Upper lobe of left lung (tissue), 6 donors: ENCODE measurements around the gene LRRN2. TPM values are rescaled to one million over a fixed set of nuclear protein-coding genes. Genes with fewer than 3 reads are reported as not detected.

ENCODE experiments used
- ATAC-seq, 2 donors: fragments of 200-7000 bp; cut with Tn5 transposase; one replicate each; pipeline ENCODE4 v1.9.1; 2022; ENCODE audit warnings: mild to moderate bottlenecking in 2 of 2, moderate library complexity in 2 of 2; ENCODE audit not compliant: low FRiP score in 2 of 2
- DNase-seq, 2 donors: peaks; one replicate each; pipeline ENCODE4 v3.0.0-alpha.2; 2019 to 2020
- H3K27ac ChIP-seq, 4 donors: fragments of 200-600 bp; sonication (generic); one replicate each; pipeline ENCODE4 v1.5.1; 2016 to 2019
- H3K27me3 ChIP-seq, 4 donors: fragments of 200-600 bp; sonication (generic); one replicate each; pipeline ENCODE4 v1.5.1; 2017 to 2019
- H3K36me3 ChIP-seq, 4 donors: fragments of 200-600 bp; sonication (generic); one replicate each; pipeline ENCODE4 v1.5.1; 2016 to 2019
- H3K4me1 ChIP-seq, 4 donors: fragments of 200-600 bp; sonication (generic); one replicate each; pipeline ENCODE4 v1.5.1; 2018 to 2019
- H3K4me3 ChIP-seq, 4 donors: fragments of 200-600 bp; sonication (generic); one replicate each; pipeline ENCODE4 v1.5.1; 2017 to 2019; ENCODE audit warnings: mild to moderate bottlenecking in 2 of 4, moderate library complexity in 1 of 4
- H3K9me3 ChIP-seq, 4 donors: fragments of 200-600 bp; sonication (generic); one replicate each; pipeline ENCODE4 v1.5.1; 2018 to 2019
- EP300 ChIP-seq, 4 donors: sonication (generic); formaldehyde crosslinking; IDR thresholded peaks; one replicate each; pipeline ENCODE4 v1.5.1; 2017; ENCODE audit warnings: antibody characterized with exemption in 4 of 4, control low read depth in 2 of 4
- POLR2A ChIP-seq, 4 donors: fragments of 450-650 bp; IDR thresholded peaks; one replicate each; pipeline ENCODE4 v1.5.1; 2016 to 2017; ENCODE audit warnings: antibody characterized with exemption in 4 of 4, mild to moderate bottlenecking in 2 of 4
- POLR2AphosphoS5 ChIP-seq, 2 donors: sonication (generic); formaldehyde crosslinking; IDR thresholded peaks; one replicate each; pipeline ENCODE4 v1.5.1; 2017; ENCODE audit warnings: antibody characterized with exemption in 2 of 2
- WGBS, 2 donors: methylation state at CpG; one replicate each; pipeline ENCODE4 v1.1.5; 2017 to 2018; 5-methylcytosine and 5-hydroxymethylcytosine counted together
- total RNA-seq, 6 donors: library from RNA; depleted of rRNA in 4 of 6; stranded (reverse); fragments of >200 nt in 4 of 6; gene quantifications; one replicate each; pipeline versions ENCODE4 v1.1.0 to v1.2.1, GENCODE V29; 2016 to 2021
- TF ChIP-seq, protein P1 (sequence below), 6 experiments: fragments of 450-650 bp in 4 of 6; fragments of 200-600 bp in 2 of 6; sonication (generic) in 2 of 6; IDR thresholded peaks; one replicate each; pipeline ENCODE4 v1.5.1; 2016 to 2019; ENCODE audit warnings: antibody characterized with exemption in 6 of 6
- donor health status: DM: no; HTN: no; CAD: no; lungs with moderate emphysema.
- donor health status: DM: no; HTN: yes; CAD: no; lungs with severe emphysema.

The LRRN2 gene
- total RNA-seq, 6 donors from 2014 or later = 0.61 to 4.2 (median 2.6) TPM; not detected in 1

DNA sequence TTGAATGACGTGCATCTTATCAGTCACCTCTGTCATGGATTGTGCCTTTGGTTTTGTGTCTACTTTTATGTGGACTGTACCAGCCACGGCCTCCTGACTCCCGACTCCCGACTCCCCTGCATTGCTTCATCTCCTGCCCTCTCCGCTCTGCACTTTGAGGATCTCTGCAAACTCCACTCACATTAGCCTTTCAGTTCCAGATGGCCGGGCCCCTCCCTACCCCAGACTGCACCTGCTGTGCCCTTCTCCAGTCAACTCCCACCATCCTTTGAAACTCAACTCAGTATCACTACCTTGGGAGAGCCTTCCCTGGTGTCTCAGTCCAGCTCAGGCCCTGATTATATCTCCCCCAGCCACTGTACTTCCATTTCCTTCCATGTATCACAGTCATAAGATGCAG, 97.9 kb downstream of the LRRN2 start:
- no peak overlapping the region for H3K27ac ChIP-seq
- no peak overlapping the region for H3K4me3 ChIP-seq
- H3K36me3 ChIP-seq = no peaks in the 10 kb centered on the region
- H3K27me3 ChIP-seq = no peaks in the 10 kb centered on the region
- no peaks in the 10 kb centered on the region for H3K4me1 ChIP-seq
- no peaks in the 10 kb centered on the region for H3K9me3 ChIP-seq
- TF ChIP-seq POLR2A (IDR thresholded peaks at IDR 0.05) (no peak), EP300 (IDR thresholded peaks at IDR 0.05) (no peak), POLR2AphosphoS5 (IDR thresholded peaks at IDR 0.05) (no peak)
- TF ChIP-seq, protein P1, sequence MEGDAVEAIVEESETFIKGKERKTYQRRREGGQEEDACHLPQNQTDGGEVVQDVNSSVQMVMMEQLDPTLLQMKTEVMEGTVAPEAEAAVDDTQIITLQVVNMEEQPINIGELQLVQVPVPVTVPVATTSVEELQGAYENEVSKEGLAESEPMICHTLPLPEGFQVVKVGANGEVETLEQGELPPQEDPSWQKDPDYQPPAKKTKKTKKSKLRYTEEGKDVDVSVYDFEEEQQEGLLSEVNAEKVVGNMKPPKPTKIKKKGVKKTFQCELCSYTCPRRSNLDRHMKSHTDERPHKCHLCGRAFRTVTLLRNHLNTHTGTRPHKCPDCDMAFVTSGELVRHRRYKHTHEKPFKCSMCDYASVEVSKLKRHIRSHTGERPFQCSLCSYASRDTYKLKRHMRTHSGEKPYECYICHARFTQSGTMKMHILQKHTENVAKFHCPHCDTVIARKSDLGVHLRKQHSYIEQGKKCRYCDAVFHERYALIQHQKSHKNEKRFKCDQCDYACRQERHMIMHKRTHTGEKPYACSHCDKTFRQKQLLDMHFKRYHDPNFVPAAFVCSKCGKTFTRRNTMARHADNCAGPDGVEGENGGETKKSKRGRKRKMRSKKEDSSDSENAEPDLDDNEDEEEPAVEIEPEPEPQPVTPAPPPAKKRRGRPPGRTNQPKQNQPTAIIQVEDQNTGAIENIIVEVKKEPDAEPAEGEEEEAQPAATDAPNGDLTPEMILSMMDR (IDR thresholded peaks at IDR 0.05) = no peak
- 80 to 92% methylated on average over 5 to 6 of the region's 6 CpGs for WGBS, 2 donors
- ATAC-seq (no peak), DNase-seq (no peak)

DNA sequence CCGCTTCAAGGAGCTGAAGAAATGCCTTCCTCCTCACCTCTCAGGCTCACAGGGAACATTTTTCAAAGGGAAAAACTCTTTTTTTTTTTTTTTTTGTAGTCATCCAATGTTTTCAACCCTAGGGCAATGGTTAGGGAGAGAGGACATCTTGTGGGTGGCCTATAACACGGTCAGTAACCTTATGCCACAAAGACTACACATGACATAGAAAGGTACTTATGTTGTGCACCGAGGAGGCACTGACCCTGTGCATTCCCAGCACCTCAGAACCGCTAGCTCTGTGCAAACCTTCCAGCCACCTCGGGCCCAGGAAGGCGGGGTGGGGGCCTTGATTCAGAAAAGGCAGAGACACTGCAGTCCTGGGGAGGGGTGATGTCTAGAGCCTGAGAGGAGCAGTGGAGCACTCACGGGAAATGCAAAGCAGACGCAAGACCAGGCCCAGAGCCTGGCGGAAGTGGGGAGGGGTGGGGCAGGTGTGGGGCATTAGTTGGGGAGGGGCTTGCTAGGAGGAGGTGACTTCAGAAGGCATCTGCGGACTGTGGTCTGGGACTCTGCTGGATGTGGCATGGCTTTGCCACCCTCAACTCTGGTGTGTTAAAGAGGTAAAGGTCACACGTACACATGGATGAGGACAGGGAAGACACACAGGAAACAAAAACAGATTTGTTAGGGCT, 100.7 kb downstream of the LRRN2 start:
- ATAC-seq = peak in 1 of 2 donors; percentile 48

DNA sequence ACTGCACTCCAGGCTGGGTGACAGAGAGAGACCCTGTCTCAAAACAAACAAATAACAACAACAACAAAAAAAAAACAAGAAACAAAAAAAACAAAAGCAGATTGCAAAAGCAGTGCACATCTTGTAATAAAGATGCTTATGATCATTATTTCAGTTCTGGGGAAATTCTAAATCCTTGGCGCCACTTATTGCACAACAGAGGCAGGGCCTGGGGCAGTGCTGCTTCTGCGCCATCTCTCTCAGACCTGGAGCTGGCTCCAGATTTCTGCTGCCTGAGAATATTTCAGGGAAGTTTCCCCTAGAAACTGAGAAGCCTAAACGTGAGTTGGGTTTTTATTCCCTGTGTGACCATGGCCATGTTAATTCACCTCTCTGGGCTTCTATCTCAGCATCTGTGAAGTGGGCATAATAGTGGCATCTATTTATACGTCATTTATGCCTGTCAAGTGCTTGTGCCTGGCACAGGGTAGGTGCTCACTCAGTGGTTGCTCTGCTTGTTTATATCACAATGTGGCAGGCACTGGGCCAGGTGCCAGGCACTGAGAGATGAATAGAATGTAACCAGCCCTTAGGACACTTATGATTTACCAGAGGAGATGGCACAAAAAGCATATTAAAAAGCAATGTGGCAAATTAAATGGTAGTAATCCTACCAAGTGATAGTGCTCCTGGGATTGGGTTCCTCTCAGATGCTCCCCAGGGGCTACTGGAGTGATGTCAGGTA, 101.5 kb downstream of the LRRN2 start:
- ATAC-seq (no peak), DNase-seq (no peak)
- WGBS, 2 donors = 75 to 84% methylated on average over 4 of the region's 4 CpGs
- no peaks in the 10 kb centered on the region for H3K9me3 ChIP-seq
- TF ChIP-seq EP300 (IDR thresholded peaks at IDR 0.05) = no peak
- TF ChIP-seq POLR2AphosphoS5 (IDR thresholded peaks at IDR 0.05) = no peak
- TF ChIP-seq, protein P1 (IDR thresholded peaks at IDR 0.05) = no peak
- TF ChIP-seq POLR2A (IDR thresholded peaks at IDR 0.05) = no peak
- no peaks in the 10 kb centered on the region for H3K27me3 ChIP-seq
- H3K36me3 ChIP-seq = no peaks in the 10 kb centered on the region
- peaks cover 0 to 4% (median 2%) of the 10 kb centered on the region in 4 donors for H3K4me1 ChIP-seq
- no peak overlapping the region for H3K4me3 ChIP-seq
- no peak overlapping the region for H3K27ac ChIP-seq

More for the DNA sequence above, 100.7 kb downstream of the LRRN2 start:
- Histone ChIP-seq H3K9me3 (no peaks in the 10 kb centered on the region), H3K4me1 (no peaks in the 10 kb centered on the region), H3K36me3 (no peaks in the 10 kb centered on the region), H3K4me3 (no peak overlapping the region), H3K27ac (no peak overlapping the region), H3K27me3 (no peaks in the 10 kb centered on the region)
- DNase-seq = no peak
- 73 to 80% methylated on average over 11 of the region's 11 CpGs for WGBS, 2 donors
- TF ChIP-seq, protein P1 (IDR thresholded peaks at IDR 0.05) = no peak
- no peak for TF ChIP-seq EP300 (IDR thresholded peaks at IDR 0.05)
- no peak for TF ChIP-seq POLR2A (IDR thresholded peaks at IDR 0.05)
- no peak for TF ChIP-seq POLR2AphosphoS5 (IDR thresholded peaks at IDR 0.05)

DNA sequence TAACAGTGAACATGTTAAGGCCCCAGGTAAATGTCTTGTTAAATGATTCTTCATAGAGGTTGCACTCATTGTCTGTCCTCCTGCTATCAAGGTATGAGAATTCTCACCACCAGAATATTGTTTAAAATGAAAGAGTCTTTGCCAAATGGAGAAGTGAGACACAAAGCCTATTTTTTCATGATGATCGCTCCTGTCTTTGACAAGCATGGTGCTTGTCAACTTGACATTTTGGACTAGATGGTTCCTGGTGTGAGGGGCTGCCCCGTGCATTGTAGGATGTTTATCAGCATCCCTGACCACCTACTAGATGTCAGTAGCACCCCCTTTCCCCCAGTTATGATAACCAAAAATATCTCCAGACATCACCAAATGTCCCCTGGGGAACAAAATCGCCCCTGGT, 103.8 kb downstream of the LRRN2 start:
- Histone ChIP-seq H3K4me3 (no peak overlapping the region), H3K27ac (no peak overlapping the region), H3K36me3 (no peaks in the 10 kb centered on the region), H3K9me3 (no peaks in the 10 kb centered on the region), H3K27me3 (no peaks in the 10 kb centered on the region), H3K4me1 (peaks cover 0 to 13% (median 6%) of the 10 kb centered on the region in 4 donors)
- TF ChIP-seq POLR2AphosphoS5 (IDR thresholded peaks at IDR 0.05) = no peak
- no peak for TF ChIP-seq EP300 (IDR thresholded peaks at IDR 0.05)
- TF ChIP-seq POLR2A (IDR thresholded peaks at IDR 0.05) = no peak
- TF ChIP-seq, protein P1 (IDR thresholded peaks at IDR 0.05) = no peak
- no peak for DNase-seq
- no peak for ATAC-seq
- WGBS, 2 donors = 95 to 97% methylated on average over 3 of the region's 3 CpGs
